ENCODE results near the gene RAI1. TPM values are rescaled to one million over a fixed set of nuclear protein-coding genes. Genes with fewer than 3 reads are reported as not detected.
A peak's percentile ranks its signal among the peaks of the same experiment; 100 is the strongest.

The RAI1 gene
- total RNA-seq, 1 experiment from 2014 or later: 86.3 TPM

DNA sequence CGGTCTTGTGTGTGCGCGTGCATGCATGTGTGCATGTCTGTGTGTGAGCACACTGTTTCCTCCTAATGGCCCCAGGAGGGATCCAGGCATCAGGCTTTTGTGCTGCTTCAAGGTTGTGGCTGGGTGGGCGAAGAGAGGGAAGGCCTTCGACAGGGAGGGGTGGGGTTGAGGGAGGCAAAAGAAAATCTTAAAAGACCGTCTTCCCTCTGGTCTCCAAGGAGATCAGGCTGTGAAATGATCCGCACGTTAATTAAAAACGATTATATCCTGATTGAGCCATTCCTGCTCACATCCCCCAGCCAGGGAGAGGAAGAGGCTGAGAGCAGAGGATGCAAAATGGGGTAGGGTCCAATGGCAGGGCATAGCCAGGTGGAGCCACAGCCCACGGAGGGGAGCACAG, 46.9 kb downstream of the RAI1 start:
- Histone ChIP-seq H3K27me3 (ENCODE audit: insufficient read depth, low read depth) (no peaks in the 10 kb centered on the region), H3K36me3 (ENCODE audit: low read depth) (no peaks in the 10 kb centered on the region; the same call in 1 of the 2 replicates), H3K27ac (peak overlapping the region; percentile 50), H3K9me2 (ENCODE audit: insufficient read depth) (no peaks in the 10 kb centered on the region), H3F3A (ENCODE audit: insufficient read depth, low read depth) (peaks cover 50% of the 10 kb centered on the region), H3K9me3 (ENCODE audit: insufficient read depth, low read depth) (no peaks in the 10 kb centered on the region), H3K4me1 (replicated peaks; ENCODE audit: insufficient read depth) (peaks cover 70% of the 10 kb centered on the region), H3K4me3 (peak overlapping the region; percentile 14; the same call in 1 of the 2 replicates), H2AFZ (no peak overlapping the region), H3K4me2 (peak overlapping the region; percentile 74), H3K79me2 (ENCODE audit: low read depth) (peaks cover 76% of the 10 kb centered on the region), H4K20me1 (ENCODE audit: insufficient read depth) (peaks cover 31% of the 10 kb centered on the region)
- intact Hi-C loops (cut with micrococcal nuclease; ENCODE audit: unreplicated experiment): loop anchor here (5.0 kb wide), 1 partner anchor 134 kb away; no protein-coding TSS in a partner anchor
- POLR2A ChIA-PET (ENCODE audit: unreplicated experiment): interaction anchor here (0.6 to 0.9 kb wide), 5 partner anchors 12 to 1526 kb away, joined by 3 to 12 read pairs (median 5); no protein-coding TSS in a partner anchor
- CTCF ChIA-PET: interaction anchor here (0.7 kb wide), 1 partner anchor 102 kb away, joined by 5 read pairs; no protein-coding TSS in a partner anchor
- no peak for DNase-seq
- no TSS peak for BruUV-seq (replicated peaks)
- TF ChIP-seq EZH2 (IDR thresholded peaks at IDR 0.05; ENCODE audit: low read depth): no peak
- TF ChIP-seq, protein P1, sequence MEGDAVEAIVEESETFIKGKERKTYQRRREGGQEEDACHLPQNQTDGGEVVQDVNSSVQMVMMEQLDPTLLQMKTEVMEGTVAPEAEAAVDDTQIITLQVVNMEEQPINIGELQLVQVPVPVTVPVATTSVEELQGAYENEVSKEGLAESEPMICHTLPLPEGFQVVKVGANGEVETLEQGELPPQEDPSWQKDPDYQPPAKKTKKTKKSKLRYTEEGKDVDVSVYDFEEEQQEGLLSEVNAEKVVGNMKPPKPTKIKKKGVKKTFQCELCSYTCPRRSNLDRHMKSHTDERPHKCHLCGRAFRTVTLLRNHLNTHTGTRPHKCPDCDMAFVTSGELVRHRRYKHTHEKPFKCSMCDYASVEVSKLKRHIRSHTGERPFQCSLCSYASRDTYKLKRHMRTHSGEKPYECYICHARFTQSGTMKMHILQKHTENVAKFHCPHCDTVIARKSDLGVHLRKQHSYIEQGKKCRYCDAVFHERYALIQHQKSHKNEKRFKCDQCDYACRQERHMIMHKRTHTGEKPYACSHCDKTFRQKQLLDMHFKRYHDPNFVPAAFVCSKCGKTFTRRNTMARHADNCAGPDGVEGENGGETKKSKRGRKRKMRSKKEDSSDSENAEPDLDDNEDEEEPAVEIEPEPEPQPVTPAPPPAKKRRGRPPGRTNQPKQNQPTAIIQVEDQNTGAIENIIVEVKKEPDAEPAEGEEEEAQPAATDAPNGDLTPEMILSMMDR (conservative IDR thresholded peaks at IDR 0.05): no peak

GRCh38 chr17:17728550-17729251, 47.4 kb downstream of the RAI1 start:
- TSS peak; percentile 64 for BruUV-seq (replicated peaks)
- intact Hi-C loops (cut with micrococcal nuclease; ENCODE audit: unreplicated experiment): loop anchor here (1.0 to 5.0 kb wide), 5 partner anchors 17 to 134 kb away; no protein-coding TSS in a partner anchor
- Histone ChIP-seq H3K4me3 (peak overlapping the region; percentile 14; the same call in 1 of the 2 replicates), H3K36me3 (ENCODE audit: low read depth) (no peaks in the 10 kb centered on the region; the same call in 1 of the 2 replicates), H3K27me3 (ENCODE audit: insufficient read depth, low read depth) (no peaks in the 10 kb centered on the region), H2AFZ (no peak overlapping the region), H4K20me1 (ENCODE audit: insufficient read depth) (peaks cover 37% of the 10 kb centered on the region), H3K9me2 (ENCODE audit: insufficient read depth) (no peaks in the 10 kb centered on the region), H3K79me2 (ENCODE audit: low read depth) (peaks cover 79% of the 10 kb centered on the region), H3K4me2 (peak overlapping the region; percentile 74), H3K9me3 (ENCODE audit: insufficient read depth, low read depth) (no peaks in the 10 kb centered on the region), H3K4me1 (replicated peaks; ENCODE audit: insufficient read depth) (peaks cover 74% of the 10 kb centered on the region), H3K27ac (peak overlapping the region; percentile 50), H3F3A (ENCODE audit: insufficient read depth, low read depth) (peaks cover 56% of the 10 kb centered on the region)
- ChIA-PET POLR2A (ENCODE audit: unreplicated experiment) (interaction anchor here (0.6 to 0.9 kb wide), 6 partner anchors 11 to 1526 kb away, joined by 3 to 12 read pairs (median 5); no protein-coding TSS in a partner anchor), CTCF (interaction anchor here (0.6 to 0.7 kb wide), 2 partner anchors 42 to 102 kb away, joined by 5 to 7 read pairs; no protein-coding TSS in a partner anchor)
- peak; percentile 91 to 93 for DNase-seq
- TF ChIP-seq EZH2 (IDR thresholded peaks at IDR 0.05; ENCODE audit: low read depth): no peak
- TF ChIP-seq, protein P1 (conservative IDR thresholded peaks at IDR 0.05): no peak

- H3K9me2 ChIP-seq (ENCODE audit: insufficient read depth): no peaks in the 10 kb centered on the region
- H4K20me1 ChIP-seq (ENCODE audit: insufficient read depth): peaks cover 39% of the 10 kb centered on the region
- H3F3A ChIP-seq (ENCODE audit: insufficient read depth, low read depth): peaks cover 57% of the 10 kb centered on the region
- BruUV-seq (replicated peaks): no TSS peak
- peaks cover 89% of the 10 kb centered on the region for H3K79me2 ChIP-seq (ENCODE audit: low read depth)
- peaks cover 74% of the 10 kb centered on the region for H3K4me1 ChIP-seq (replicated peaks; ENCODE audit: insufficient read depth)
- H3K36me3 ChIP-seq (ENCODE audit: low read depth): no peaks in the 10 kb centered on the region; the same call in 1 of the 2 replicates
- CTCF ChIA-PET: no interaction called here
- H3K27me3 ChIP-seq (ENCODE audit: insufficient read depth, low read depth): no peaks in the 10 kb centered on the region
- peak overlapping the region; percentile 40; the same call in 1 of the 2 replicates for H3K27ac ChIP-seq
- intact Hi-C loops (cut with micrococcal nuclease; ENCODE audit: unreplicated experiment): loop anchor here (1.0 to 5.0 kb wide), 5 partner anchors 18 to 133 kb away; no protein-coding TSS in a partner anchor
- POLR2A ChIA-PET (ENCODE audit: unreplicated experiment): no interaction called here
- peak overlapping the region; percentile 74 for H3K4me2 ChIP-seq
- H3K4me3 ChIP-seq: peak overlapping the region; percentile 13; the same call in 1 of the 2 replicates
- no peak overlapping the region for H2AFZ ChIP-seq
- TF ChIP-seq EZH2 (IDR thresholded peaks at IDR 0.05; ENCODE audit: low read depth): no peak
- TF ChIP-seq, protein P1 (conservative IDR thresholded peaks at IDR 0.05): peak; percentile 86
- DNase-seq: peak; percentile 66 to 72
- no peaks in the 10 kb centered on the region for H3K9me3 ChIP-seq (ENCODE audit: insufficient read depth, low read depth)
These were observed 48.5 kb downstream of the RAI1 start for GRCh38 chr17:17729620-17730249.

Measured in PC-9 (cell line).